Muscle layer of duodenum (tissue), 2 donors: Measurements from ENCODE around the gene ALDH6A1.

ENCODE experiments used
- H3K27ac ChIP-seq: one replicate; pipeline ENCODE4 v1.7.0; 2013; ENCODE audit warnings: mild to moderate bottlenecking, low read length
- H3K27me3 ChIP-seq: one replicate; pipeline ENCODE4 v1.7.0; 2013; ENCODE audit warnings: low read depth, mild to moderate bottlenecking, control low read depth, low read length
- H3K36me3 ChIP-seq, 2 donors: one replicate each; pipeline ENCODE4 v1.7.0; 2013; ENCODE audit warnings: low read length in 2 of 2, control low read depth in 1 of 2, mild to moderate bottlenecking in 1 of 2; ENCODE audit not compliant: insufficient read depth in 2 of 2, control insufficient read depth in 1 of 2
- H3K4me1 ChIP-seq, 2 donors: one replicate each; pipeline ENCODE4 v1.7.0; 2013; ENCODE audit warnings: low read length in 2 of 2, mild to moderate bottlenecking in 2 of 2, control low read depth in 1 of 2, moderate library complexity in 1 of 2; ENCODE audit not compliant: insufficient read depth in 2 of 2, control insufficient read depth in 1 of 2
- H3K4me3 ChIP-seq, 2 donors: one replicate each; pipeline ENCODE4 v1.7.0; 2013; ENCODE audit warnings: low read length in 2 of 2, low read depth in 1 of 2, mild to moderate bottlenecking in 1 of 2
- H3K9me3 ChIP-seq, 2 donors: one replicate each; pipeline ENCODE4 v1.7.0; 2013; ENCODE audit warnings: low read length in 2 of 2, control low read depth in 1 of 2, mild to moderate bottlenecking in 1 of 2; ENCODE audit not compliant: control insufficient read depth in 1 of 2
- donor health status: healthy.

ALDH6A1 gene

DNA sequence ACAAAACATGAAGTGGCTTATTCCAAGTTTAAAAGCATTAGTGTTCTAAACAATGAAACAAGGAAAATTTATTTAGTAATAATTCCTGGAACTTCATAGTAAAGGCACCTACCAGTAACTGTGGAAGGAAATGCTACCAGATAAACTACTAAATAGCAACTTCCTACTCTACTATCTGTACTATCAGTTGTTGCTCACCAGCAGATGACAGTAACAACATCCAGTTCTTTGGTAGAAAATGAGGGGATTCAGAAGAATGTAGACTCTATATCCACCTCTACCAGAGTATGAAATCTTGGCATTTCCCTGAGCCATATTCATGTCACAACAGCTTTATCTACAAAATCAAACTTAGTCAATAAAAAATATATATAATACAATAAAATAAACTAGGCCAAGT lies 68.3 kb downstream of the ALDH6A1 start:
- Histone ChIP-seq H3K4me3 (no peak overlapping the region), H3K4me1 (peaks cover 0 to 11% of the 10 kb centered on the region in 2 donors), H3K9me3 (no peaks in the 10 kb centered on the region), H3K27ac (no peak overlapping the region), H3K36me3 (peaks cover 5 to 15% of the 10 kb centered on the region in 2 donors), H3K27me3 (no peaks in the 10 kb centered on the region)

DNA sequence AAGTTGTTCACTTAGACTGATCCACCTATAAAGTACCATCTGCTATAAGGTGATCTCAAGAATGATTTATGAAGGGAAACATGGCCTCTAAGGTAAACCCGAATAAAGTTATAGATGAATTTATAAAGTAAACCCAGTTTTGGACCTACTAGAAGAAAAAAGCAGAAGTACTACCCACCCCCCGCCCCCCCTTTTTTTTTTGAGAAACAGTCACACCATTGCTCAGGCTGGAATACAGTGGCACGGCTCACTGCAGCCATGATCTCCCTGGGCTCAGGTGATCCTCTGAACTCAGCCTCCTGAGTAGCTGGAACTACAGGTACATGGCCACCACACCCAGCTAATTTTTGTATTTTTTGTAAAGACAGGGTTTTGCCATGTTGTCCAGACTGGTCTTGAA lies 69.1 kb downstream of the ALDH6A1 start:
- H3K9me3 ChIP-seq: no peaks in the 10 kb centered on the region
- no peaks in the 10 kb centered on the region for H3K27me3 ChIP-seq
- peaks cover 0 to 11% of the 10 kb centered on the region in 2 donors for H3K4me1 ChIP-seq
- H3K4me3 ChIP-seq: no peak overlapping the region
- H3K27ac ChIP-seq: no peak overlapping the region
- H3K36me3 ChIP-seq: peaks cover 5 to 15% of the 10 kb centered on the region in 2 donors

DNA sequence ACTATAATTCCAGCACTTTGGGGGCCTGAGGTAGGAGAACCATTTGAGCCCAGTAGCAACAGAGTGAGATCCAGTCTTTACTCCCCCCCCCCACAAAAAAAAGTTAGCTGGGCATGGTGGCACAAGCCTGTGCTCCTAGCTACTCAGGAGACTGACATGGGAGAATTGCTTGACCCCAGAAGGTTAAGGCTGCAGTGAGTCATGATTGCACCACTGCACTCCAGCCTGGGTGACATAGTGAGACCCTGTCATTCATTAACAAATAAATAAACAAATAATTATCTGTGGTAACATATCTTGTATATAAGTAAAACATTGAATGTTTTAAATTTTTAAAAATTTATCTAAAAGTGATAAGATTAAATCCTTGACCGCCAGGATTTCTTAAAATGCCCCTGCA lies 70.0 kb downstream of the ALDH6A1 start:
- H3K36me3 ChIP-seq: peaks cover 5 to 15% of the 10 kb centered on the region in 2 donors
- H3K4me1 ChIP-seq: peaks cover 0 to 6% of the 10 kb centered on the region in 2 donors
- H3K27ac ChIP-seq: no peak overlapping the region
- H3K27me3 ChIP-seq: no peaks in the 10 kb centered on the region
- H3K4me3 ChIP-seq: no peak overlapping the region
- no peaks in the 10 kb centered on the region for H3K9me3 ChIP-seq

DNA sequence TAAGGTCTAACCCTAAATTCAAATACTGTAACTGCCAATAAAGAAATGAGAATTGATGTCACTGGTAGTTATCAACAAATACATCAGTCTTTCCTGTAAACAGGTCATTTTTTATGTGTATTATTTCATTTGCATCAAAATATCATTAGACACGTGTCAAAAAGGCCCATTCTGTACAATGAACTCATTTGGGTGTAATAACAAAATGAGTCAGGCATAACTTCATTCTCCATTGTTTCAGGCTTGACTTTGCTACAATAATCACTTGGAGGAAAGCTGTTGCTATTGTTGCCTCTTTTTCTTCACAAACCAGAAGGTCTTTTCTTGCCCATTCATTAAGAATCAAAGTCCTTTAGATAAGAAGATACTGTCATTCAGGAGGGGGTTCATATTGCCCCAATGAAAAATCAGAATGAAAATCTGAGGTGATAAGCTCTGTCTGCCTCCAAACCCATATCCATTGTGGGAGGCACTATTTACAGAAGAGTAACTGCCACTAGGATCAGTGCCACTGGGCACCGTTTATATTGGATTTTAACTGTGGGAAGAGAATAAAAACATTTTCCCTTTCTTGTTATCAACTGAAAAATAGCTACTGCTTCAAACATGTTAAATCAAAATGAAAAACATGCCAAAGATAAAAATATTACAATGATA lies 75.3 kb downstream of the ALDH6A1 start:
- H3K9me3 ChIP-seq: no peaks in the 10 kb centered on the region

More for the DNA sequence above, 75.3 kb downstream of the ALDH6A1 start:
- H3K4me3 ChIP-seq: no peak overlapping the region
- no peak overlapping the region for H3K27ac ChIP-seq
- no peaks in the 10 kb centered on the region for H3K4me1 ChIP-seq
- H3K36me3 ChIP-seq: peaks cover 5 to 16% of the 10 kb centered on the region in 2 donors
- H3K27me3 ChIP-seq: no peaks in the 10 kb centered on the region
